NOMO-1 treated with DMSO at 0.1 percent for 48 hours (cell line): ENCODE data around the gene TAOK2.
"Not testable (repeated sequence)": the region's sequence is repeated elsewhere in the genome, so short reads cannot be mapped to it uniquely, and the experiment has no call there.

Experiments
- DNase-seq: peaks from one replicate; lab custom pipeline; 2025; ENCODE audit not compliant: unreplicated experiment; lab: John Stamatoyannopoulos, UW

Gene TAOK2

GRCh38 chr16:30018731-30019158 lies 45.1 kb downstream of the TAOK2 start:
- no peak for DNase-seq

GRCh38 chr16:30022887-30023286 lies 49.2 kb downstream of the TAOK2 start, which contains the start of gene C16orf92:
C16orf92 (plus strand) TSS chr16:30023198; CDS start chr16:30023341, 143 bp downstream.
- no peak for DNase-seq

- no peak for DNase-seq
These were observed 49.9 kb downstream of the TAOK2 start for GRCh38 chr16:30023586-30023985.

- DNase-seq: no peak
These were observed 50.8 kb downstream of the TAOK2 start for GRCh38 chr16:30024451-30024850.

- no peak for DNase-seq
These were observed 51.5 kb downstream of the TAOK2 start for GRCh38 chr16:30025156-30025555.

GRCh38 chr16:30025574-30025973 lies 51.9 kb downstream of the TAOK2 start:
- DNase-seq: no peak

GRCh38 chr16:30026449-30026848 lies 52.8 kb downstream of the TAOK2 start:
- DNase-seq: no peak

- no peak for DNase-seq
These were observed 54.1 kb downstream of the TAOK2 start for GRCh38 chr16:30027588-30028437.

GRCh38 chr16:30028438-30029076 lies 54.9 kb downstream of the TAOK2 start:
- DNase-seq: peak; percentile 44

GRCh38 chr16:30030011-30030685 lies 56.5 kb downstream of the TAOK2 start:
- no peak for DNase-seq

GRCh38 chr16:30030841-30031413 lies 57.3 kb downstream of the TAOK2 start, which contains the start of gene TLCD3B:
TLCD3B (minus strand) TSS chr16:30031271; CDS start chr16:30030527, 744 bp downstream.
- no peak for DNase-seq

GRCh38 chr16:30031477-30031918 lies 57.8 kb downstream of the TAOK2 start:
- no peak for DNase-seq

- DNase-seq: peak; percentile 52
These were observed 58.6 kb downstream of the TAOK2 start for GRCh38 chr16:30032083-30032819.

GRCh38 chr16:30033270-30033669 lies 59.6 kb downstream of the TAOK2 start:
- no peak for DNase-seq

GRCh38 chr16:30040221-30040620 lies 66.6 kb downstream of the TAOK2 start:
- DNase-seq: peak; percentile 48

- not testable (repeated sequence) for DNase-seq
These were observed 67.0 kb downstream of the TAOK2 start for GRCh38 chr16:30040690-30041089.

- DNase-seq: no peak
These were observed 68.2 kb downstream of the TAOK2 start for GRCh38 chr16:30041841-30042240.
